Testis (tissue), 3 donors: ENCODE results near the gene CNKSR3. TPM values are rescaled to one million over a fixed set of nuclear protein-coding genes. Genes with fewer than 3 reads are reported as not detected.
"Not testable (repeated sequence)": the region's sequence is repeated elsewhere in the genome, so short reads cannot be mapped to it uniquely, and the experiment has no call there.

ENCODE experiments used
- DNase-seq: peaks from one replicate; pipeline ENCODE4 v3.0.0-alpha.2; 2019
- H3K27ac ChIP-seq, 2 donors: fragments of 200-600 bp; sonication (generic); one replicate each; pipeline ENCODE4 v1.5.1; 2019
- H3K27me3 ChIP-seq: fragments of 200-600 bp; sonication (generic); one replicate; pipeline ENCODE4 v1.5.1; 2019
- H3K36me3 ChIP-seq: fragments of 200-600 bp; sonication (generic); one replicate; pipeline ENCODE4 v1.5.1; 2017; ENCODE audit warnings: low read depth; ENCODE audit errors: missing control alignments
- H3K4me1 ChIP-seq: fragments of 200-600 bp; sonication (generic); one replicate; pipeline ENCODE4 v1.5.1; 2019
- H3K4me3 ChIP-seq, 2 donors: fragments of 200-600 bp; sonication (generic); one replicate each; pipeline ENCODE4 v1.5.1; 2017 to 2019
- H3K9me3 ChIP-seq: fragments of 200-600 bp; sonication (generic); one replicate; pipeline ENCODE4 v1.5.1; 2017
- CTCF ChIP-seq, 3 experiments: fragments of 450-650 bp in 2 of 3; fragments of 200-600 bp in 1 of 3; sonication (generic) in 1 of 3; IDR thresholded peaks; one replicate each; pipeline ENCODE4 v1.5.1; 2016 to 2019; ENCODE audit warnings: antibody characterized with exemption in 3 of 3, mild to moderate bottlenecking in 2 of 3, moderate library complexity in 1 of 3
- POLR2A ChIP-seq: fragments of 450-650 bp; IDR thresholded peaks from one replicate; pipeline ENCODE4 v1.6.1; 2017; ENCODE audit warnings: antibody characterized with exemption, mild to moderate bottlenecking, moderate library complexity
- WGBS, 2 donors: methylation state at CpG; one replicate each; pipeline ENCODE4 v1.1.5; 2018; 5-methylcytosine and 5-hydroxymethylcytosine counted together
- intact Hi-C: fragments of 100-400 bp; cut with DNase I; formaldehyde crosslinking; loops from one replicate; pipeline ENCODE4 v1.15.1; 2023; ENCODE audit warnings: low total_unique reads
- polyA plus RNA-seq: library from polyadenylated mRNA; stranded (reverse); fragments of 350-450 nt; fragmentation: Illumina TruSeq; extraction: RNeasy Lipid Tissue Mini Kit (QIAGEN cat#74804); gene quantifications from one replicate; pipeline ENCODE4 v1.2.3, GENCODE V29; 2014; ENCODE audit warnings: low read depth, low replicate concordance; ENCODE audit not compliant: insufficient read depth
- total RNA-seq, 2 donors: library from RNA; depleted of rRNA; stranded (reverse); fragments of >200 nt; gene quantifications; one replicate each; pipeline ENCODE4 v1.2.3, GENCODE V29; 2016

The CNKSR3 gene
- total and polyA plus RNA-seq, 3 donors from 2014 or later, result 26.0 to 28.7 (median 26.0) TPM

- no peaks in the 10 kb centered on the region for H3K4me1 ChIP-seq
- H3K9me3 ChIP-seq, result no peaks in the 10 kb centered on the region
- H3K4me3 ChIP-seq, result no peak overlapping the region
- WGBS, 2 donors, result 66 to 70% methylated on average over 5 of the region's 5 CpGs
- intact Hi-C loops, result no loop called here
- no peak for TF ChIP-seq POLR2A
- TF ChIP-seq CTCF (IDR thresholded peaks at IDR 0.05), result no peak
- H3K36me3 ChIP-seq, result no peaks in the 10 kb centered on the region
- no peak for DNase-seq
- no peak overlapping the region for H3K27ac ChIP-seq
- H3K27me3 ChIP-seq, result no peaks in the 10 kb centered on the region
These were observed 32.3 kb upstream of the CNKSR3 start for GRCh38 chr6:154542747-154543146.

- intact Hi-C loops, H3K27ac ChIP-seq, H3K4me1 ChIP-seq, H3K9me3 ChIP-seq, H3K27me3 ChIP-seq, H3K4me3 ChIP-seq, H3K36me3 ChIP-seq, DNase-seq: not testable (repeated sequence)
- 92 to 96% methylated on average over 15 of the region's 15 CpGs for WGBS, 2 donors
These were observed 31.4 kb upstream of the CNKSR3 start for GRCh38 chr6:154541837-154542236.

- H3K27me3 ChIP-seq, result no peaks in the 10 kb centered on the region
- no peak overlapping the region for H3K27ac ChIP-seq
- intact Hi-C loops, result no loop called here
- DNase-seq, result no peak
- no peaks in the 10 kb centered on the region for H3K9me3 ChIP-seq
- no peaks in the 10 kb centered on the region for H3K4me1 ChIP-seq
- H3K4me3 ChIP-seq, result no peak overlapping the region
- WGBS, 2 donors, result 95% methylated on average over 9 of the region's 9 CpGs
- TF ChIP-seq CTCF (IDR thresholded peaks at IDR 0.05) (no peak), POLR2A (no peak)
- H3K36me3 ChIP-seq, result no peaks in the 10 kb centered on the region
These were observed 29.2 kb upstream of the CNKSR3 start for GRCh38 chr6:154539593-154540269.

GRCh38 chr6:154538640-154539191 lies 28.2 kb upstream of the CNKSR3 start:
- DNase-seq, result no peak
- Histone ChIP-seq H3K4me3 (no peak overlapping the region), H3K27ac (no peak overlapping the region), H3K36me3 (no peaks in the 10 kb centered on the region), H3K27me3 (no peaks in the 10 kb centered on the region), H3K9me3 (no peaks in the 10 kb centered on the region), H3K4me1 (no peaks in the 10 kb centered on the region)
- 76 to 83% methylated on average over 3 of the region's 3 CpGs for WGBS, 2 donors
- intact Hi-C loops, result no loop called here
- no peak for TF ChIP-seq CTCF (IDR thresholded peaks at IDR 0.05)
- no peak for TF ChIP-seq POLR2A

- no peak overlapping the region for H3K27ac ChIP-seq
- intact Hi-C loops, result no loop called here
- 85 to 86% methylated on average over 13 of the region's 13 CpGs for WGBS, 2 donors
These were observed 27.2 kb upstream of the CNKSR3 start for GRCh38 chr6:154537511-154538325.

More at GRCh38 chr6:154537511-154538325, 27.2 kb upstream of the CNKSR3 start:
- DNase-seq, result no peak
- H3K4me3 ChIP-seq, result no peak overlapping the region
- TF ChIP-seq POLR2A, result no peak
- TF ChIP-seq CTCF (IDR thresholded peaks at IDR 0.05), result no peak
- H3K9me3 ChIP-seq, result no peaks in the 10 kb centered on the region
- H3K36me3 ChIP-seq, result no peaks in the 10 kb centered on the region
- no peaks in the 10 kb centered on the region for H3K27me3 ChIP-seq
- no peaks in the 10 kb centered on the region for H3K4me1 ChIP-seq
